Activated T-cell treated with anti-CD3 and anti-CD28 coated beads, Interleukin-2, amount 50 U/mL, for 72 hours (primary cell): ENCODE data around the gene KDM5C. TPM values are rescaled to one million over a fixed set of nuclear protein-coding genes. Genes with fewer than 3 reads are reported as not detected.
"Not testable (repeated sequence)": the region's sequence is repeated elsewhere in the genome, so short reads cannot be mapped to it uniquely, and the experiment has no call there.

Experiments
- ATAC-seq, 2 donors: fragments of 150-1000 bp; cut with Tn5 transposase; replicated peaks in 1 of 2; 2 replicates each; pipeline ENCODE4 v1.10.0; 2021; ENCODE audit warnings: moderate library complexity in 2 of 2, mild to moderate bottlenecking in 1 of 2
- DNase-seq, 2 donors: peaks; one replicate each; pipeline ENCODE4 v3.0.0; 2021 to 2022; ENCODE audit warnings: mixed read lengths in 1 of 2
- H3K27ac Mint-ChIP-seq: one replicate; pipeline ENCODE4 v1.8.0; 2022; ENCODE audit warnings: mild to moderate bottlenecking, moderate library complexity, mixed read lengths
- H3K27me3 Mint-ChIP-seq: one replicate; pipeline ENCODE4 v1.8.0; 2022; ENCODE audit warnings: low read depth, mixed read lengths
- H3K36me3 Mint-ChIP-seq, 2 donors: one replicate each; pipeline ENCODE4 v1.8.0; 2022; ENCODE audit warnings: mixed read lengths in 2 of 2, mild to moderate bottlenecking in 1 of 2; ENCODE audit not compliant: insufficient read depth in 2 of 2
- H3K4me1 Mint-ChIP-seq: one replicate; pipeline ENCODE4 v1.8.0; 2022; ENCODE audit warnings: low read depth, mixed read lengths
- H3K4me3 Mint-ChIP-seq, 2 donors: one replicate each; pipeline ENCODE4 v1.8.0; 2022; ENCODE audit warnings: mild to moderate bottlenecking in 2 of 2, mixed read lengths in 2 of 2, moderate library complexity in 2 of 2
- H3K9me3 Mint-ChIP-seq, 2 donors: one replicate each; pipeline ENCODE4 v1.8.0; 2022; ENCODE audit warnings: mixed read lengths in 2 of 2
- total RNA-seq, 2 donors: library from RNA; stranded (reverse); gene quantifications; one replicate each; pipeline ENCODE4 v1.2.3, GENCODE V29; 2022

KDM5C gene
- total RNA-seq, 2 donors from 2014 or later: 105 to 151 TPM

- Mint-ChIP-seq H3K4me1 (no peaks in the 10 kb centered on the region), H3K9me3 (no peaks in the 10 kb centered on the region), H3K27me3 (no peaks in the 10 kb centered on the region), H3K4me3 (no peak overlapping the region), H3K36me3 (peaks cover 7 to 36% of the 10 kb centered on the region in 2 donors), H3K27ac (no peak overlapping the region)
- DNase-seq (no peak), ATAC-seq (no peak)
These were observed 28.3 kb downstream of the KDM5C start for GRCh38 chrX:53196678-53197077.

- ATAC-seq (no peak), DNase-seq (no peak)
- Mint-ChIP-seq H3K27me3 (no peaks in the 10 kb centered on the region), H3K9me3 (no peaks in the 10 kb centered on the region), H3K4me1 (no peaks in the 10 kb centered on the region), H3K36me3 (peaks cover 6 to 37% of the 10 kb centered on the region in 2 donors), H3K4me3 (no peak overlapping the region), H3K27ac (no peak overlapping the region)
These were observed 29.6 kb downstream of the KDM5C start for GRCh38 chrX:53195401-53195800.

GRCh38 chrX:53194308-53194707 lies 30.7 kb downstream of the KDM5C start:
- H3K36me3 Mint-ChIP-seq: peaks cover 6 to 37% of the 10 kb centered on the region in 2 donors
- no peaks in the 10 kb centered on the region for H3K9me3 Mint-ChIP-seq
- peaks cover 10% of the 10 kb centered on the region for H3K4me1 Mint-ChIP-seq
- DNase-seq (no peak), ATAC-seq (no peak)
- H3K27ac Mint-ChIP-seq: no peak overlapping the region
- no peak overlapping the region for H3K4me3 Mint-ChIP-seq
- no peaks in the 10 kb centered on the region for H3K27me3 Mint-ChIP-seq

GRCh38 chrX:53193093-53193492 lies 31.9 kb downstream of the KDM5C start:
- Mint-ChIP-seq H3K27ac (no peak overlapping the region), H3K4me1 (peaks cover 20% of the 10 kb centered on the region), H3K36me3 (peaks cover 6 to 28% of the 10 kb centered on the region in 2 donors), H3K9me3 (no peaks in the 10 kb centered on the region), H3K4me3 (no peak overlapping the region), H3K27me3 (no peaks in the 10 kb centered on the region)
- DNase-seq (no peak), ATAC-seq (no peak)

- no peak overlapping the region for H3K27ac Mint-ChIP-seq
- H3K4me3 Mint-ChIP-seq: no peak overlapping the region
- no peak for DNase-seq
- H3K36me3 Mint-ChIP-seq: peaks cover 2 to 12% of the 10 kb centered on the region in 2 donors
- no peaks in the 10 kb centered on the region for H3K27me3 Mint-ChIP-seq
- no peak for ATAC-seq
- H3K9me3 Mint-ChIP-seq: no peaks in the 10 kb centered on the region
- H3K4me1 Mint-ChIP-seq: peaks cover 37% of the 10 kb centered on the region
These were observed 34.5 kb downstream of the KDM5C start for GRCh38 chrX:53190363-53190960.

- ATAC-seq (peak; percentile 89 to 91), DNase-seq (peak; percentile 55 to 77)
- Mint-ChIP-seq H3K4me3 (no peak overlapping the region), H3K36me3 (peaks cover 0 to 7% of the 10 kb centered on the region in 2 donors), H3K27ac (no peak overlapping the region), H3K9me3 (no peaks in the 10 kb centered on the region), H3K27me3 (no peaks in the 10 kb centered on the region), H3K4me1 (peaks cover 37% of the 10 kb centered on the region)
These were observed 36.2 kb downstream of the KDM5C start for GRCh38 chrX:53188763-53189162.

GRCh38 chrX:53186351-53186750 lies 38.7 kb downstream of the KDM5C start:
- DNase-seq: peak; percentile 6 to 58
- peak; percentile 75 to 80 for ATAC-seq
- H3K36me3 Mint-ChIP-seq: no peaks in the 10 kb centered on the region
- no peaks in the 10 kb centered on the region for H3K27me3 Mint-ChIP-seq
- H3K27ac Mint-ChIP-seq: no peak overlapping the region
- H3K4me1 Mint-ChIP-seq: peaks cover 37% of the 10 kb centered on the region
- no peak overlapping the region for H3K4me3 Mint-ChIP-seq
- no peaks in the 10 kb centered on the region for H3K9me3 Mint-ChIP-seq

GRCh38 chrX:53184836-53185235 lies 40.2 kb downstream of the KDM5C start:
- no peaks in the 10 kb centered on the region for H3K9me3 Mint-ChIP-seq
- DNase-seq: no peak

GRCh38 chrX:53171356-53171755 lies 53.7 kb downstream of the KDM5C start:
- Mint-ChIP-seq H3K27ac (peak overlapping the region; percentile 91), H3K9me3 (peaks cover 3% of the 10 kb centered on the region in 2 donors), H3K4me3 (no peak overlapping the region), H3K36me3 (peaks cover 4 to 6% of the 10 kb centered on the region in 2 donors), H3K27me3 (no peaks in the 10 kb centered on the region), H3K4me1 (no peaks in the 10 kb centered on the region)
- no peak for DNase-seq
- ATAC-seq: no peak

More at GRCh38 chrX:53184836-53185235, 40.2 kb downstream of the KDM5C start:
- no peak overlapping the region for H3K27ac Mint-ChIP-seq
- H3K4me3 Mint-ChIP-seq: no peak overlapping the region
- no peaks in the 10 kb centered on the region for H3K36me3 Mint-ChIP-seq
- H3K4me1 Mint-ChIP-seq: peaks cover 33% of the 10 kb centered on the region
- no peaks in the 10 kb centered on the region for H3K27me3 Mint-ChIP-seq
- no peak for ATAC-seq

GRCh38 chrX:53166103-53166502 lies 58.9 kb downstream of the KDM5C start:
- Mint-ChIP-seq H3K4me1 (no peaks in the 10 kb centered on the region), H3K36me3 (no peaks in the 10 kb centered on the region), H3K9me3 (no peaks in the 10 kb centered on the region), H3K4me3 (no peak overlapping the region), H3K27me3 (no peaks in the 10 kb centered on the region), H3K27ac (no peak overlapping the region)
- no peak for DNase-seq
- no peak for ATAC-seq

- not testable (repeated sequence) for H3K27ac Mint-ChIP-seq, H3K27me3 Mint-ChIP-seq, ATAC-seq, H3K36me3 Mint-ChIP-seq, H3K4me1 Mint-ChIP-seq, H3K4me3 Mint-ChIP-seq, H3K9me3 Mint-ChIP-seq, DNase-seq
These were observed 60.4 kb downstream of the KDM5C start for GRCh38 chrX:53164566-53164965.

GRCh38 chrX:53163436-53163835 lies 61.6 kb downstream of the KDM5C start:
- Mint-ChIP-seq H3K4me1 (no peaks in the 10 kb centered on the region), H3K4me3 (no peak overlapping the region), H3K27me3 (no peaks in the 10 kb centered on the region), H3K27ac (no peak overlapping the region), H3K9me3 (no peaks in the 10 kb centered on the region), H3K36me3 (no peaks in the 10 kb centered on the region)
- DNase-seq (no peak), ATAC-seq (no peak)

GRCh38 chrX:53160297-53160983 lies 64.6 kb downstream of the KDM5C start:
- no peaks in the 10 kb centered on the region for H3K4me1 Mint-ChIP-seq
- ATAC-seq (no peak), DNase-seq (no peak)
- no peaks in the 10 kb centered on the region for H3K9me3 Mint-ChIP-seq
- no peak overlapping the region for H3K4me3 Mint-ChIP-seq
- no peaks in the 10 kb centered on the region for H3K36me3 Mint-ChIP-seq
- H3K27ac Mint-ChIP-seq: no peak overlapping the region
- no peaks in the 10 kb centered on the region for H3K27me3 Mint-ChIP-seq

GRCh38 chrX:53159184-53159583 lies 65.8 kb downstream of the KDM5C start:
- ATAC-seq (no peak), DNase-seq (no peak)
- no peak overlapping the region for H3K4me3 Mint-ChIP-seq
- H3K36me3 Mint-ChIP-seq: no peaks in the 10 kb centered on the region
- H3K27ac Mint-ChIP-seq: no peak overlapping the region
- no peaks in the 10 kb centered on the region for H3K9me3 Mint-ChIP-seq
- H3K27me3 Mint-ChIP-seq: no peaks in the 10 kb centered on the region
- no peaks in the 10 kb centered on the region for H3K4me1 Mint-ChIP-seq
